ENCODE measurements around the gene BSN.

GRCh38 chr3:49714728-49715550 lies 160.7 kb downstream of the BSN start:
- TF ChIP-seq CTCF (IDR thresholded peaks at IDR 0.05): no peak
- TF ChIP-seq POLR2AphosphoS5 (IDR thresholded peaks at IDR 0.05; ENCODE audit: low read depth, low read length): no peak
- TF ChIP-seq SIN3A (IDR thresholded peaks at IDR 0.05; ENCODE audit: borderline replicate concordance, insufficient read depth, low read depth, low read length): no peak
